ENCODE measurements around the gene MRPS2.
"Not testable (repeated sequence)": the region's sequence is repeated elsewhere in the genome, so short reads cannot be mapped to it uniquely, and the experiment has no call there.

Gene MRPS2

DNA sequence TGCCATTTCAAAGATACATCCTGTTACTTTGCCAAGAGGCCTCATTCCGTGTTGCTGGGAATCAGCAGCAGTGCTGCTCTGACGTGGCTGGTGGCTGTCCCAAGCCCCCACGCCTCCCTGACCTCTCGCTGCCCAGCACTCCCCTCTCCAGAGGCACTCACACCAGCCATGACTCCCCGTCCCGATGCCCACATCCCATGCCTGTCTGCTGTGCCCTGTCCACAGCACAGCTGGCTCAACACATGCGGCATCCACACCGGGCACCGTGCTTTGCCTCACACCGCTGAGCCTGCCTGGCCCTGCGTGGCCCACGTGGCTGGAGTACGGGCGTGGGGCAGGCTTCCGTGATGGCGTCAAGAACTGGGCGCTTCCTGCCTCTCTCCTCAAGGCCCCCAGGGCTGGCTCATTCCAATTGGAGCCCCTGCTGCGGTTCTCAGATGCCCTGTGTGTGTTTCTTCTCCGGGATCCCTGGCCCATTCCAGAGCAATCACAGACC lies 12.9 kb downstream of the MRPS2 start:
- TF ChIP-seq ZFX (IDR thresholded peaks at IDR 0.05; ENCODE audit: borderline replicate concordance) = no peak
- TF ChIP-seq, protein P1, sequence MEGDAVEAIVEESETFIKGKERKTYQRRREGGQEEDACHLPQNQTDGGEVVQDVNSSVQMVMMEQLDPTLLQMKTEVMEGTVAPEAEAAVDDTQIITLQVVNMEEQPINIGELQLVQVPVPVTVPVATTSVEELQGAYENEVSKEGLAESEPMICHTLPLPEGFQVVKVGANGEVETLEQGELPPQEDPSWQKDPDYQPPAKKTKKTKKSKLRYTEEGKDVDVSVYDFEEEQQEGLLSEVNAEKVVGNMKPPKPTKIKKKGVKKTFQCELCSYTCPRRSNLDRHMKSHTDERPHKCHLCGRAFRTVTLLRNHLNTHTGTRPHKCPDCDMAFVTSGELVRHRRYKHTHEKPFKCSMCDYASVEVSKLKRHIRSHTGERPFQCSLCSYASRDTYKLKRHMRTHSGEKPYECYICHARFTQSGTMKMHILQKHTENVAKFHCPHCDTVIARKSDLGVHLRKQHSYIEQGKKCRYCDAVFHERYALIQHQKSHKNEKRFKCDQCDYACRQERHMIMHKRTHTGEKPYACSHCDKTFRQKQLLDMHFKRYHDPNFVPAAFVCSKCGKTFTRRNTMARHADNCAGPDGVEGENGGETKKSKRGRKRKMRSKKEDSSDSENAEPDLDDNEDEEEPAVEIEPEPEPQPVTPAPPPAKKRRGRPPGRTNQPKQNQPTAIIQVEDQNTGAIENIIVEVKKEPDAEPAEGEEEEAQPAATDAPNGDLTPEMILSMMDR (IDR thresholded peaks at IDR 0.05) = no peak
- H3K27ac ChIP-seq = no peak overlapping the region

DNA sequence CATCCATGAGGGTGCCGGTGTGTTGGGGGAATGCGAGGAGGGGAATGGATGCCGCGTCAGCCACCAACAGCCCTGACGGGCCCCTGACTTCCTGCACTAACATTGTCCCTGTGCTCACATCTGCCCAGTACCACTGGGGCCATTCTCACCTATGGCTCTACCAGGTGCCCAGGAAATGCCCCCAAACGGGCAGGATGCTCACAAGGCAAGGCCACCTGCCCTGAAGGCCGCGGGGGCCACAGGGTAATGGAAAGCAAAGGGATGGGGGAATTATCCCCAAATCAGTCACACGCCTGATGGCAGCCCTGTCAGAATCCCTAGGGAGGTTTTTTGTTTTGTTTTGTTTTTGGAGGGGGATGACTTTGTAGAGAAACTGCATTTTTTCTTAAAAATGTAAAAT lies 13.4 kb downstream of the MRPS2 start:
- H3K27ac ChIP-seq = not testable (repeated sequence)

DNA sequence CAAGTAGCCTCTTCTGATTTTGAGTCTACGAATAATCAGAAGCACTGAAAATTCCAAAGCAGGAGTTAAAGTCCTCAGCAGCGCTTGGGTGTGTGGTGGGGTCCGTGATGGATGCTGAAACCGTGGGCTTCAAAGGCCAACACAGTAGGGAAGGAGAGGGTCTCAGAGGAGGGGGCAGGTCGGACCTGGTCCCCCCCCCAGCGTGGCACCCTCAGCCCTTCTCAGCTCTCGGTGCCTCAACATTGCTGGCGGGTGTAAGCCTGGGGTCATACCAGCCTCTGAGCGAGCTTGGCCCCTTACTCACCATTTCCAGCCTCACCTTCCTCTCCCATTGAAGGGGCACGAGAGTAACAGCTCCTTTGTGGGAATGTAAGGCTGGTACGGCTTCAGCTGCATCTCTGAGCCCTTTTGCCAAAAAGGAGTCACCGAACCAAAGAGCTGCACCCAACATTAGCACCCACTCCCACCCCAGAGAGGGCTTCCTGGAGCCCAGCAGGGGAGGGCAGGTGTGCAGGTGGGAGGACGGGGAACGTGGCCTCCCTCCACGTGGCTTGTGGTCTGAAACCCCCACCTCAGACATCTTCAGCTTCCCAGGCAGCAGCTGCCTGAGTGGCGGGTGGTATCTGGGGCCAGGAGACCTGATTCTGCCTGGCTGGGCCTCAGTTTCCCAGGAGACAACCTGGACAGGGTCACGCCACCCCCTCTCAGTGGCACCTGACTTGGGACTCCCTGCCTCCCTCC lies 14.0 kb downstream of the MRPS2 start:
- no peak for TF ChIP-seq ZFX (IDR thresholded peaks at IDR 0.05; ENCODE audit: borderline replicate concordance)
- TF ChIP-seq, protein P1 (IDR thresholded peaks at IDR 0.05) = no peak
- H3K27ac ChIP-seq = no peak overlapping the region

DNA sequence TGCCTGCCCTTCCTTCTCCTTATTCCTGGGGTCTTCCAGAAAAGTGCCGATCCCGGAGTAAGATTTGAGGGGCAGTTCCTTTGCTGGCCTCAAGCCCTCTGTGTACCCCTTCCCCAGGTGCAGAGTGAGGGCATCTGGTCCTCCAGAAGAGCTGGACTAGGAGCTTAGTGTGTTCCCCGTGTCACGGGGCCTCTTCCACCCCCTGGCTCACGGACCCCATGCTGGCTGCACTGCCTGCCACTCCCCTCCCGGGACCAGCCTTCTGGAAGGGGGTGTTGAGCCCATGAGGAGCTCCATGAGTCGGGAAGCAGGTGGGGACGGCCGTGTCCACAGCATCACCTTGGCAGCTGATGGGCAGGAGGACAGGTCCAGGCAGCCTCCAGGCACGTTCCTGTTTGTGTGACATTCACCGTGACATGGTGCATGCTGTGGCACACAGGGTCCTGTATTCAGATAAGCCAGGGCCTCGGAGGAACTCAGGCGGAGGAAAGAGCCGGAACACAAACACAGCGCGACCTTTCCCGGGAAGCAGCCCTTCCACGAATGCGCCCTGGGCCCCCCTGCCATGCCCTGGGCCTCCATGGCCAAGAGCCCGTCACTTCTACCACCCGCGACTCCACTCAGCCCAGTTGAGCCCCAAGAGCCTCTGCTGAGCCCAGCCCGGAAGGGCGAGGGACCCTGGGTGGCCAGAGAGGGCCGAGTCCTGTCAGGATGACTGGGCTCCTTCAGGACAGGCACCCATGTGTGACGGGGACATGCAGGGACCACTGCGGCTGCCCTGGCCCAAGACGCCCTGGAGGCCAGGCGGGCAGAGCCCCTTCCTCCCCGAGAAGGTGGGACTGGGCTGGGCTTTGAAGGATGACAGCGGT lies 14.8 kb downstream of the MRPS2 start:
- no peak for TF ChIP-seq ZFX (IDR thresholded peaks at IDR 0.05; ENCODE audit: borderline replicate concordance)
- TF ChIP-seq, protein P1 (IDR thresholded peaks at IDR 0.05) = no peak
- no peak overlapping the region for H3K27ac ChIP-seq

DNA sequence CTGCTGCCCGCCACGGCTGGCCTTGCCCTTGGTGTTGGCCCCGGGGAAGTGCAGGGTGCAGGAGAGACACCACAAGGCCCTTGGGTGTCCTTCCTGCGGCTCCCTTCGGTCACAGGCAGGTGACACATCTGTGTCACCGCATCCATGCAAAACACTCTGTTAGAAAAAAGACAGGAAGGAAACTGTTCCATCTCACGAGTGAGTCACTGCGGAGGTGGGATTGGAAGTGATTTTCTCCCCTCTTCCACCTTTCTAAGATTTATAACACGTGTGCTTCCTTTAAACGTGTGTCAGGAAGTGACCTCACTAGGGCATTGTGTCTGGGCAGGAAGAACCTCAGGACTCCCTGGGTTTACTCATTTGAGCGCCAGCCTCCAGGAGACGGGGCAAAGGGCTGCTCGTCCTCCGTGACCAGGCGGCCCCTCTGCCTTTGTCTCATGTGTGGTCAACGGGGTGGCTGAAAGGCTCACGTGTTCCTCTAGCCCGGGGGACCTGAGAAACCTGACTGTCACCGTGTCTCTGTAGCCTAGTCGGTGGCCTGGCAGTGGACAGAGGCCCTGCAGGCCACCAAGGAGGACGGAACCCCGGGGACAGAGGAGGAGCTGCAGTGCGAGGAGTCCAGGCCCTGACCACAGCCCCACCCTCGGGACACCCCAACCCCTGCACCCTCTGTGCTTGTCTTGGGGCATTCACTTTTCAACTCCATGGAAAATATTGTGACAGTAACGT lies 15.8 kb downstream of the MRPS2 start:
- no peak overlapping the region for H3K27ac ChIP-seq
- no peak for TF ChIP-seq ZFX (IDR thresholded peaks at IDR 0.05; ENCODE audit: borderline replicate concordance)
- TF ChIP-seq, protein P1 (IDR thresholded peaks at IDR 0.05) = no peak

DNA sequence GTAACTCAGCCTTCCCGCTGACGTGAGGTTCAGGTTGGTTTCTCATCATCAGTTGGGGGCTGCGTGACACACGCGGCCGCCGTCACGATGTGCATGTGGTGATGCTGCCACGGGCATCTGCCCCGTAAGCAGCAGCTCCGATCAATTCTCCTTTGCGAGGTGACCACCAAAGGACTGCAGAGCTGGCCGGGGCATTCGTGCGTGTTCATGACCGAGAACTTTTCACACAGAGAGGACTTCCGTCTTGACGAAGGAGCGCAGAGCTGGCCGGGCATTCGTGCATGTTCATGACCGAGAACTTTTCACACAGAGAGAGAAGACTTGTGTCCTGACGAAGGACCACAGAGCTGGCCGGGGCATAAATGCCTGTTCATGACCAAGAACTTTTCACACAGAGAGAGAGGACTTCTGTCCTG lies 16.9 kb downstream of the MRPS2 start:
- H3K27ac ChIP-seq = no peak overlapping the region
- TF ChIP-seq ZFX (IDR thresholded peaks at IDR 0.05; ENCODE audit: borderline replicate concordance) = no peak
- TF ChIP-seq, protein P1 (IDR thresholded peaks at IDR 0.05) = no peak

DNA sequence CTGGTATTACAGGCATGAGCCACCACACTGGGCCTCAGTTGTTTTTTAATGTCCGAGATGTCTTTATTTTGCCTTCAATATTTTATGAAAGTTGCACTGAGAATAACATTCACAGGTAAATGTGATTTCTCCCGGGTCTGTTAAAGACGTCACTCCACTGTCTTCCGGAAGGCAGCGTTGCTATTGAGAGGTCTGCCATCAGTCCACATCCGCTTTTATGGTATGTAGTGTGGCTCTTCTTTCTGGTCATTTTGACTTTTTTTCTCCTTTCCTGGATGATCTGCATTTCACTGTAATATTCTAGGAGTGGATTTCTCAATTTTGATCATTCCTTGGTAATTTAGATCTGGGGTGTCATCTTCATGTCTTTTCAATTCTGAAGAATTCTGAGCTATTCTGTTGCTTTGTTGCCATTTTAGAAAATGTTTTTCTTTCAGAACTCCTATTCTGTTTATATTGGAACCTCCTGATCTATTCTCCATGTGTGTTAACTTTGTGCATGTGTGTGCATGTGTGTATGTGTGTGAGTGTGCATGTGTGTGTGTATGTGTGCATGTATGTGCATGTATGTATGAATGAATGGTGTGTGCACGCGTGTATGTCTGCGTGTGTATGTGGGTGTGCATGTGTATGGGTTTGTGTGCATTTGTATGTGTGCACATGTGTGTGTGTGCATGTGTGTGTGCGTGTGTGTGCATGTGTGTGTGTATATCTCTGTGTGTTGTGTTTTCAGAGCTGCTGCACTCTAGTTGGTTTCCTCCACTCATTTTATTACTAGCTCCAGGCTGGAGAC lies 18.9 kb downstream of the MRPS2 start:
- no peak for TF ChIP-seq ZFX (IDR thresholded peaks at IDR 0.05; ENCODE audit: borderline replicate concordance)
- TF ChIP-seq, protein P1 (IDR thresholded peaks at IDR 0.05) = no peak
- no peak overlapping the region for H3K27ac ChIP-seq
